Epithelial cell of esophagus (primary cell): ENCODE measurements around the gene B3GAT1.
"Not testable (repeated sequence)": the region's sequence is repeated elsewhere in the genome, so short reads cannot be mapped to it uniquely, and the experiment has no call there.

Experiments
- DNase-seq: peaks from one replicate; pipeline ENCODE4 v3.0.0; 2010; ENCODE audit warnings: low read depth
- H3K4me3 ChIP-seq: 2 replicates; pipeline ENCODE4 v1.5.1; 2011; ENCODE audit warnings: mild to moderate bottlenecking, low read length, control low read depth
- CTCF ChIP-seq: IDR thresholded peaks from 2 replicates; pipeline ENCODE4 v1.5.1; 2011; ENCODE audit warnings: low read depth, mild to moderate bottlenecking, low read length, control low read depth, inconsistent platforms; ENCODE audit not compliant: insufficient read depth; ENCODE audit errors: missing control alignments

Gene B3GAT1

GRCh38 chr11:134449051-134449450 is 37.0 kb upstream of the B3GAT1 start:
- H3K4me3 ChIP-seq, result no peak overlapping the region
- no peak for DNase-seq
- no peak for TF ChIP-seq CTCF

- DNase-seq, result no peak
- no peak for TF ChIP-seq CTCF
- no peak overlapping the region for H3K4me3 ChIP-seq
These were observed 35.7 kb upstream of the B3GAT1 start for GRCh38 chr11:134447696-134448095.

DNA sequence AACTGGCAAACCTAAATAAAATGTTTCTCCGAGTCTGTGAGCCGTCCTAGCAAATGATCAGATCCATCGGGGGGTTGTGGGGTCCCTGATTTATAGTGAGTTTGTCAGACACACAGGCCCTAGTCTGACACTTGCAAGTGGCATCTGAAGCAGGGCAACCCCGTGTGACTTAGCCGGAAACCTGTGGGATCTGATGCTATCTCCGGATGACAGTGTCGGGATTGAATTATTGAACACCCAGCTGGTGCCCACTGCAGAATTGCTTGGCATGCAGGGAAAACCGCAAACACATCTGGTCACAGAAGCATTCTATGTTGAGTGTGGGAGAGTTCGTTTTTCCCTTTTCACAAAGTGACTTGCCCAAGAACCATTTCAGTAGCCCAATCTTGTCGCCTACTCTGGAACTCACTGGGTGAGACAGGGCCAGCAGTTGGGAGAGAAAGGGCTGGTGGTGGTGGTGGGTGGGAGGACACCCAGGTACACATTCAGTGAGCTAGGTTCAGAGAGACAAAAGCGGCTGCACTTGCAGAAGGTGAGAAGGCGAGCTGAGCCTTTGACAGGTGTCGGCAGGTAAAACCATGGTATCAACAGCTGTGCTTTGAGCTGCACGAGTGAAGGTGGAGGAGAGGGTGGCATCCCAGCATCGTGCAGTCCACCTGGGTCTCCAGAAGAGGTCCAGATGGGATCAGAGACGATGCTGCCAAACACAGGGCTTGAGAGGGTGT is 33.7 kb upstream of the B3GAT1 start:
- H3K4me3 ChIP-seq, result no peak overlapping the region
- no peak for DNase-seq
- TF ChIP-seq CTCF, result no peak

- H3K4me3 ChIP-seq, DNase-seq: not testable (repeated sequence)
These were observed 32.4 kb upstream of the B3GAT1 start for GRCh38 chr11:134444160-134445108.

DNA sequence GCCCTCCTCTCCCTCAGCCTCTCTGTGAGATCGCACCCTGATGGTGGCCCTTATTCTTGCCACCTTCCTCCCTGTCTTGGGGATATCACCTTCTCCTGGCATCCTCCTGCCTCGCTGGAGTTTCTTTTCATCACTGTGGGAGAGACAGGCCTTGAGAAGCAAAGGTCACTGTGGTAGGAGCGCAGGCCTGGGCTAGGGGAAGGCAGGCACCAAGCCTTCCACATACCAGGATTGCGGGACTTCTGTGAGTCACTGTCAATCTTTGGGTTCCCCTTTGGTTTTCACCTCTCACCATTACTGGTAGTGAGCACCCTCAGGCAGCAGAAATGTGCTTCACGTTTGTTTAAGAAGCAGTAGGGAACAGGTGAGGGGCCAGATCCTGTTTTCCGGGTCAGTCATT is 31.2 kb upstream of the B3GAT1 start:
- TF ChIP-seq CTCF, result no peak
- no peak for DNase-seq
- H3K4me3 ChIP-seq, result no peak overlapping the region

DNA sequence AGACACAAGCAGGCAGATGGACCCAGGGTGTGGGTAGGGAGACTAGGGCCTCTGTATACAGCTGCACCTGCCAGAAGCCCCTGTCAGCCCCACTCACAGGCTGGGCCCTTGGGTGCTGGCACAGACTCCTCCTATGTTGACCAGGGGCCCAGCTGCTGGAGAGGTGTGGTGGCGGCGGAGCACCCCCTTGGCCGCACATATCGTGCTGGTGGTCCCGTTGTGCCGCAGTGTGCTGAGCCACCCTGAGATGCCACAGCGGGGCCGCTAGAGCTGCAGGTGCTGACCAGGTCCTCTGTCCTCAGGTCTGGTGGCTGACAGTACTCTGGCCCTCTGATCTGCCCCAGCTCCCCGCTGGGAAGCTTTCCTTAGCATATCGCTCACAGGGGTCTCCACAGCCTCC is 30.2 kb upstream of the B3GAT1 start:
- H3K4me3 ChIP-seq, result no peak overlapping the region
- TF ChIP-seq CTCF, result no peak
- no peak for DNase-seq

DNA sequence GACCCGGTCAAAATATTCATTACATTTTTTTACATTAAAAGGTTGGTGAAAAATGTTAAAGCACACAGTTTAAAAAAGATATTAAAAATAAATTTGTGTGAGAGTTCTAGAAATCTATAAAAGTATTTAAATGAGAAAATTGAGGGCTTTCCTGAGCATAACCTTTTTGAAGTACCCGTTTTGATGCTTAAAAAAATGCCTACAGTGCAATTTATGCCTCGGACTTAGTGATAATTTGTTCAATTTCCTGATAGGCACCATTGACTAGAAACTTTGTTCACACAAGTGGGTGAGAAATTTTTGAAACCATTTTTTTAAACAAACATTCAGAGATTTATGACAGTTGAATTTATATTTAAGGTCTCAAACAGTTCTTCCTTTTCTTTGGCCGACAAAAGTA is 29.7 kb upstream of the B3GAT1 start:
- no peak overlapping the region for H3K4me3 ChIP-seq
- DNase-seq, result no peak
- no peak for TF ChIP-seq CTCF
